Nephron (organoid): Measurements from ENCODE around the gene PSTPIP2.
"Not testable (repeated sequence)": the region's sequence is repeated elsewhere in the genome, so short reads cannot be mapped to it uniquely, and the experiment has no call there.

ENCODE experiments used
- H3K27ac Mint-ChIP-seq, 3 experiments: 2 replicates each; pipeline ENCODE4 v1.8.0; 2020; ENCODE audit warnings: mixed read lengths in 3 of 3, mild to moderate bottlenecking in 2 of 3, moderate library complexity in 1 of 3
- H3K27me3 Mint-ChIP-seq: 2 replicates; pipeline ENCODE4 v1.8.0; 2021; ENCODE audit warnings: low read depth, mild to moderate bottlenecking, moderate library complexity, mixed read lengths
- H3K36me3 Mint-ChIP-seq: 2 replicates; pipeline ENCODE4 v1.8.0; 2020; ENCODE audit warnings: low read depth, mixed read lengths
- H3K4me1 Mint-ChIP-seq: 2 replicates; pipeline ENCODE4 v1.8.0; 2020; ENCODE audit warnings: mixed read lengths
- H3K4me3 Mint-ChIP-seq, 3 experiments: 2 replicates each; pipeline ENCODE4 v1.8.0; 2020; ENCODE audit warnings: mild to moderate bottlenecking in 3 of 3, mixed read lengths in 3 of 3, moderate library complexity in 2 of 3
- H3K9me3 Mint-ChIP-seq: 2 replicates; pipeline ENCODE4 v1.8.0; 2020; ENCODE audit warnings: mixed read lengths
- TF ChIP-seq, protein P1 (sequence below), 3 experiments: fragments of 200-600 bp; sonication (generic); IDR thresholded peaks; one replicate each; pipeline ENCODE4 v1.5.0; 2021; ENCODE audit warnings: antibody characterized with exemption in 3 of 3; ENCODE audit not compliant: unreplicated experiment in 3 of 3

Gene PSTPIP2

GRCh38 chr18:45998244-45998643 is 73.8 kb downstream of the PSTPIP2 start:
- Mint-ChIP-seq H3K4me3 (no peak overlapping the region), H3K36me3 (peaks cover 23% of the 10 kb centered on the region), H3K27ac (no peak overlapping the region), H3K27me3 (no peaks in the 10 kb centered on the region), H3K4me1 (no peaks in the 10 kb centered on the region), H3K9me3 (peaks cover 15% of the 10 kb centered on the region)
- TF ChIP-seq, protein P1, sequence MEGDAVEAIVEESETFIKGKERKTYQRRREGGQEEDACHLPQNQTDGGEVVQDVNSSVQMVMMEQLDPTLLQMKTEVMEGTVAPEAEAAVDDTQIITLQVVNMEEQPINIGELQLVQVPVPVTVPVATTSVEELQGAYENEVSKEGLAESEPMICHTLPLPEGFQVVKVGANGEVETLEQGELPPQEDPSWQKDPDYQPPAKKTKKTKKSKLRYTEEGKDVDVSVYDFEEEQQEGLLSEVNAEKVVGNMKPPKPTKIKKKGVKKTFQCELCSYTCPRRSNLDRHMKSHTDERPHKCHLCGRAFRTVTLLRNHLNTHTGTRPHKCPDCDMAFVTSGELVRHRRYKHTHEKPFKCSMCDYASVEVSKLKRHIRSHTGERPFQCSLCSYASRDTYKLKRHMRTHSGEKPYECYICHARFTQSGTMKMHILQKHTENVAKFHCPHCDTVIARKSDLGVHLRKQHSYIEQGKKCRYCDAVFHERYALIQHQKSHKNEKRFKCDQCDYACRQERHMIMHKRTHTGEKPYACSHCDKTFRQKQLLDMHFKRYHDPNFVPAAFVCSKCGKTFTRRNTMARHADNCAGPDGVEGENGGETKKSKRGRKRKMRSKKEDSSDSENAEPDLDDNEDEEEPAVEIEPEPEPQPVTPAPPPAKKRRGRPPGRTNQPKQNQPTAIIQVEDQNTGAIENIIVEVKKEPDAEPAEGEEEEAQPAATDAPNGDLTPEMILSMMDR (IDR thresholded peaks at IDR 0.05; ENCODE audit: unreplicated experiment in 3 of 3) = no peak

GRCh38 chr18:45997700-45998151 is 74.3 kb downstream of the PSTPIP2 start:
- no peak overlapping the region for H3K27ac Mint-ChIP-seq
- H3K4me3 Mint-ChIP-seq = no peak overlapping the region
- H3K36me3 Mint-ChIP-seq = peaks cover 19% of the 10 kb centered on the region
- H3K9me3 Mint-ChIP-seq = peaks cover 11% of the 10 kb centered on the region
- TF ChIP-seq, protein P1 (IDR thresholded peaks at IDR 0.05; ENCODE audit: unreplicated experiment in 3 of 3) = no peak
- no peaks in the 10 kb centered on the region for H3K4me1 Mint-ChIP-seq
- H3K27me3 Mint-ChIP-seq = no peaks in the 10 kb centered on the region

DNA sequence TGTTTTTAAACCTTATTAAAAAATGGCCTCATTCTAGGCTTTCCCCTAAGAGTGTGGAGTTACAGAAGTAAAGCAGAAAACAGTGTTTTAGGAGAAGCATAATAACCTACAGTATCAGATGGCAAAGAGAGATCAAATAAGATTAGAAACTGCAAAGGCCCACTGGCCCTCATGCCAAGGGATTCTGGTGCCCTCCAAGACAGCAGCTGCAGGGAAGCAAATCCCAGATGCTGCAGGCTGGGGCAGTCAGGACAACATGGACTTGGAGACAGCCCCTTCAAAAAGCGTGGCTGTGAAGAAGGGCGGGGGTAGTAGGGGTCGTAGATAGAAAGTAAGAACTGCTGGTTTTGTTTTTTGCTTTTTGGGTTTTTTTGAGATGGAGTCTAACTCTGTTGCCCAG is 76.6 kb downstream of the PSTPIP2 start:
- H3K27me3 Mint-ChIP-seq = no peaks in the 10 kb centered on the region
- H3K4me3 Mint-ChIP-seq = no peak overlapping the region
- no peaks in the 10 kb centered on the region for H3K4me1 Mint-ChIP-seq
- H3K9me3 Mint-ChIP-seq = no peaks in the 10 kb centered on the region
- H3K27ac Mint-ChIP-seq = no peak overlapping the region
- TF ChIP-seq, protein P1 (IDR thresholded peaks at IDR 0.05; ENCODE audit: unreplicated experiment in 3 of 3) = no peak
- H3K36me3 Mint-ChIP-seq = peaks cover 12% of the 10 kb centered on the region

- no peaks in the 10 kb centered on the region for H3K4me1 Mint-ChIP-seq
Measured at GRCh38 chr18:45993438-45993837, 78.6 kb downstream of the PSTPIP2 start.

GRCh38 chr18:45992527-45992926 is 79.5 kb downstream of the PSTPIP2 start:
- H3K27ac Mint-ChIP-seq, H3K9me3 Mint-ChIP-seq, H3K4me1 Mint-ChIP-seq, H3K4me3 Mint-ChIP-seq, H3K27me3 Mint-ChIP-seq: not testable (repeated sequence)
- H3K36me3 Mint-ChIP-seq = peaks cover 26% of the 10 kb centered on the region

More at GRCh38 chr18:45993438-45993837, 78.6 kb downstream of the PSTPIP2 start:
- H3K27me3 Mint-ChIP-seq = no peaks in the 10 kb centered on the region
- H3K9me3 Mint-ChIP-seq = no peaks in the 10 kb centered on the region
- H3K4me3 Mint-ChIP-seq = no peak overlapping the region
- peaks cover 20% of the 10 kb centered on the region for H3K36me3 Mint-ChIP-seq
- no peak overlapping the region for H3K27ac Mint-ChIP-seq
- TF ChIP-seq, protein P1 (IDR thresholded peaks at IDR 0.05; ENCODE audit: unreplicated experiment in 3 of 3) = no peak

DNA sequence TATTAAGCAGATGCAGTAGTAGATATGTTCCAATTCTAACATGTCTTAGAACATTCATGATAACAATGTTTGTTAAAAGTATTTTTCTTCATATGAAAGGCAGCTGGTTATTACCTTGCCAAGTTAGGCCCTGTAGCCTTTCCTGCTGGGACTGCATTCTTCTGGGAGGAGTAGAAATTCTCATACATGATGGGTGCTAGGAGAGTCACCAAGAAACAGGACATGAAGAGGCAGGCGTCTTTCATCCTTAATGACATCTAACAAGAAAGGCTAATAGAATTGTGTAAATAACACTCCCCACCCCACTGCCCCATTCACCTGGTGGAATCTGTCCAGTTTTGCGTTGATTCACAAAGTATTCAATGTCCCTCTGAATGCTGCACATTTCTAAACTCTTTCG is 80.3 kb downstream of the PSTPIP2 start:
- Mint-ChIP-seq H3K27me3 (no peaks in the 10 kb centered on the region), H3K4me1 (no peaks in the 10 kb centered on the region), H3K9me3 (no peaks in the 10 kb centered on the region), H3K4me3 (no peak overlapping the region), H3K27ac (no peak overlapping the region), H3K36me3 (peaks cover 29% of the 10 kb centered on the region)
- TF ChIP-seq, protein P1 (IDR thresholded peaks at IDR 0.05; ENCODE audit: unreplicated experiment in 3 of 3) = no peak
